Effector memory CD4-positive, alpha-beta T cell (primary cell): ENCODE results near the gene ERC1.

Experiments used
- DNase-seq, 3 donors: peaks; one replicate each; pipeline ENCODE4 v3.0.0-alpha.2; 2020
- H3K27ac ChIP-seq: 2 replicates; pipeline ENCODE4 v1.7.0; 2013; ENCODE audit warnings: mild to moderate bottlenecking, low read length, moderate library complexity; ENCODE audit not compliant: insufficient read depth, poor library complexity, severe bottlenecking
- H3K27me3 ChIP-seq: replicated peaks from 2 replicates; pipeline ENCODE4 v1.7.0; 2013; ENCODE audit warnings: mild to moderate bottlenecking, low read length; ENCODE audit not compliant: insufficient read depth, control insufficient read depth, poor library complexity, severe bottlenecking
- H3K36me3 ChIP-seq: 2 replicates; pipeline ENCODE4 v1.7.0; 2013; ENCODE audit warnings: mild to moderate bottlenecking, low read length, moderate library complexity; ENCODE audit not compliant: control insufficient read depth, insufficient read depth
- H3K4me1 ChIP-seq: 2 replicates; pipeline ENCODE4 v1.7.0; 2013; ENCODE audit warnings: low read length, mild to moderate bottlenecking; ENCODE audit not compliant: control insufficient read depth, insufficient read depth, poor library complexity, severe bottlenecking
- H3K4me3 ChIP-seq: 2 replicates; pipeline ENCODE4 v1.7.0; 2013; ENCODE audit warnings: low read length, low read depth, mild to moderate bottlenecking; ENCODE audit not compliant: insufficient read depth, poor library complexity, severe bottlenecking
- H3K9me3 ChIP-seq: 2 replicates; pipeline ENCODE4 v1.7.0; 2013; ENCODE audit warnings: mild to moderate bottlenecking, low read length, moderate library complexity; ENCODE audit not compliant: control insufficient read depth

ERC1 gene

DNA sequence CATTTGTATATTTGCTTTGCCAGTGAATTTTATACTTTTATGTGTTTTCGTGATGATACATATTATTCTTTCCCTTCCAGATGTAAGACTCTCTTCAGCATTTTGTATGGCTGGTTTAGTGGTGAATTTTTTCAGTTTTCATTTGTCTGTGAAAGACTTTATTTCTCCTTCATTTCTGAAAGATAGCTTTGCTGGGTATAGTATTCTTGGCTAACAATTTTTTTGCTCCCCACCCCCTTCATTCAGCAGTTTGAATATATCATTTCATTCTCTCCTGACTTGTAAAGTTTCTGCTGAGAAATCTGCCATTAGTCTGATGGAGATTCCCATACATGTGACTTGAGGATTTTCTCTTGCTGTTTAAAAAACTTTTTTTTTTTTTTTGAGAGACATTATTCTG is 72.8 kb downstream of the ERC1 start:
- H3K36me3 ChIP-seq = no peaks in the 10 kb centered on the region
- no peak for DNase-seq
- no peak overlapping the region for H3K27ac ChIP-seq
- H3K27me3 ChIP-seq = no peaks in the 10 kb centered on the region
- H3K4me1 ChIP-seq = no peaks in the 10 kb centered on the region
- H3K9me3 ChIP-seq = no peaks in the 10 kb centered on the region
- H3K4me3 ChIP-seq = no peak overlapping the region

DNA sequence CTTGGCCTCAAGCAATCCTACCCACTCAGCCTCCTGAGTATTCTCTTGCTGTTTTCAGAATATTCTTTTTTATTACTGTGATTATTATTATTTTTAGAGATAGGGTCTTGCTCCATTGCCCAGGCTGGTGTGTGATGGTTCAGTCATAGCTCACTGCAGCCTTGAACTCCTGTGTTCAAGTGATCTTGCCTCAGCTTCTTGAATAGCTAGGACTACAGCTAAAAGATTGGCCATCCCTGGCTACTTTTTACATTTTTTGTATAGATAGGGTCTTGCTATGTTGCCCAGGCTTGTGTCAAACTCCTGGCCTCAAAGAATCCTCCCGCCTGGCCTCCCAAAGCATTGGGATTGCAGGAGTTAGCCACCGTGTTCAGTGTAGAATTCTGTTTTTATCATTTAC is 73.3 kb downstream of the ERC1 start:
- H3K36me3 ChIP-seq = no peaks in the 10 kb centered on the region
- H3K9me3 ChIP-seq = no peaks in the 10 kb centered on the region
- no peak overlapping the region for H3K4me3 ChIP-seq
- no peak for DNase-seq
- no peaks in the 10 kb centered on the region for H3K4me1 ChIP-seq
- H3K27me3 ChIP-seq = no peaks in the 10 kb centered on the region
- H3K27ac ChIP-seq = no peak overlapping the region

DNA sequence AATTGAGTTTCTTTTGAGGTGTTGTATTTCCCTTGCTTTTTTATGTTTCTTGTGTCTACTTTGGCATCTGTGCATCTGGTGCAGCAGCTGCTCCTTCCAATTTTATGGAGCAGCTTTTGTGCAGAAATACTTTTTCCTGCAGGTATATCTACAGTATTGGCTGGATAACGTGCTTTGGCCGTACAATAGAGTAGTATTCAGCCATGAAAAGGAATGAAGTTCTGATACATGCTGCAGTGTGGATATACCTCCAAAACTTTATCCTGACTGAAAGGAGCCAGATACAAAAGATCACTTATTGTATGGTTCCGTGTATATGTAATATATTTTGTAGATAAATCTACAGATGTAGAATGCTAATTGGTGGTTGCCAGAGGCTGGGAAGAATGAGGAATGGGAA is 74.6 kb downstream of the ERC1 start:
- H3K9me3 ChIP-seq = no peaks in the 10 kb centered on the region
- H3K27ac ChIP-seq = no peak overlapping the region
- no peak for DNase-seq
- no peak overlapping the region for H3K4me3 ChIP-seq
- H3K4me1 ChIP-seq = no peaks in the 10 kb centered on the region
- H3K27me3 ChIP-seq = no peaks in the 10 kb centered on the region
- H3K36me3 ChIP-seq = no peaks in the 10 kb centered on the region

DNA sequence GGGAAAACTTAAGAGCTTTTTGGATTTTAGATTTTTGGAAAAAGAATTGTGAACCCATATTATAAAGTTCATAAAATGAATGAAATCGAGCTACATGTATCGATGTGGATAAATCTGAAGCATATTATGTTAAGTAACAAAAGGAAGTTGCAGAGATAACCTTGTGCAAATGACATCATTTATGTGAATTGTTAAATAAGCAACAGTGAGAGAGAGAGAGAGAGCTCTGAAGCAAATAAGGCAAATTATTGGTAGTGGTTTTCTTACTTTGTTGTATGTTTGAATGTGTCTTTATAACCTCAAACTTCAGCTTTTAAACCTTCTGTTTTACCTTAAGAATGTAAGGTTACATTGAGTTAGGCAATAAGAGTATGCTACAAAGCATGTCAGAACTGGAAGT is 78.8 kb downstream of the ERC1 start:
- H3K4me1 ChIP-seq = no peaks in the 10 kb centered on the region
- H3K36me3 ChIP-seq = no peaks in the 10 kb centered on the region
- no peak overlapping the region for H3K4me3 ChIP-seq
- no peaks in the 10 kb centered on the region for H3K9me3 ChIP-seq
- DNase-seq = no peak
- H3K27me3 ChIP-seq = no peaks in the 10 kb centered on the region
- H3K27ac ChIP-seq = no peak overlapping the region

DNA sequence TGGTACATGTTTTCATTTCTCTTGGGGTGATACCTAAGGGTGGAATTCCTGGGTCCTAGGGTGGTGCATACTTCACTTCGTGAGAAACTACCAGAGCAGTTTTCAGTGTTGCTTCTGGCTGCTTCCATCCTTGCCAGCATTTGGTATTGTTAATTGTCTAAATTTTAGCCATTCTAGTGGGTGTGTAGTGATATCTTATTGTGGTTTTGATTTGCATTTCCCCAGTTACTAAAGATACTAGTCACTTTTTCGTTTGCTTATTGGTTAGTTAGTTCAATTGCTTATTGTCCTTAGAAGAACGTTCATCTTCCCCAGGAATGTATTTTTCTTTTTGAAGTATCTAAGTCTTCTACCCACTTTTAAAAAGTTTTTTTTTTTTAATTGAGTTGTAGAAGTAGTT is 80.2 kb downstream of the ERC1 start:
- H3K4me3 ChIP-seq = no peak overlapping the region
- DNase-seq = no peak
- no peaks in the 10 kb centered on the region for H3K9me3 ChIP-seq
- H3K36me3 ChIP-seq = no peaks in the 10 kb centered on the region
- H3K27me3 ChIP-seq = no peaks in the 10 kb centered on the region
- no peaks in the 10 kb centered on the region for H3K4me1 ChIP-seq
- no peak overlapping the region for H3K27ac ChIP-seq

DNA sequence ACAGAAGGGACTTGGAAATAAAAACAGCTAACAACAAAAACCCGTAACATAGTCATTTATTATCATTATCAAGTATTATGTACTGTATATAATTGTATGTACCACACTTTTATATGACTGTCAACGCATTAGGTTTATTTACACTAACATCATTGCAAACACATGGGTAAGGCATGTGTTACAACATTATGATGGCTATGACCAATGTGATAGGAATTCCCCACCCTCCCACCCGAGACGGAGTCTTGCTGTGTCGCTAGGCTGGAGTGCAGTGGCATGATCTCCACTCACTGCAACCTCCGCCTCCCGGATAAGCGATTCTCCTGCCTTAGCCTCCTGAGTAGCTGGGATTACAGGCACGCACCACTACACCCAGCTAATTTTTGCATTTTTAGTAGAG is 82.6 kb downstream of the ERC1 start:
- no peaks in the 10 kb centered on the region for H3K4me1 ChIP-seq
- no peak overlapping the region for H3K4me3 ChIP-seq
- no peaks in the 10 kb centered on the region for H3K27me3 ChIP-seq
- H3K9me3 ChIP-seq = no peaks in the 10 kb centered on the region
- DNase-seq = no peak
- no peak overlapping the region for H3K27ac ChIP-seq
- no peaks in the 10 kb centered on the region for H3K36me3 ChIP-seq

DNA sequence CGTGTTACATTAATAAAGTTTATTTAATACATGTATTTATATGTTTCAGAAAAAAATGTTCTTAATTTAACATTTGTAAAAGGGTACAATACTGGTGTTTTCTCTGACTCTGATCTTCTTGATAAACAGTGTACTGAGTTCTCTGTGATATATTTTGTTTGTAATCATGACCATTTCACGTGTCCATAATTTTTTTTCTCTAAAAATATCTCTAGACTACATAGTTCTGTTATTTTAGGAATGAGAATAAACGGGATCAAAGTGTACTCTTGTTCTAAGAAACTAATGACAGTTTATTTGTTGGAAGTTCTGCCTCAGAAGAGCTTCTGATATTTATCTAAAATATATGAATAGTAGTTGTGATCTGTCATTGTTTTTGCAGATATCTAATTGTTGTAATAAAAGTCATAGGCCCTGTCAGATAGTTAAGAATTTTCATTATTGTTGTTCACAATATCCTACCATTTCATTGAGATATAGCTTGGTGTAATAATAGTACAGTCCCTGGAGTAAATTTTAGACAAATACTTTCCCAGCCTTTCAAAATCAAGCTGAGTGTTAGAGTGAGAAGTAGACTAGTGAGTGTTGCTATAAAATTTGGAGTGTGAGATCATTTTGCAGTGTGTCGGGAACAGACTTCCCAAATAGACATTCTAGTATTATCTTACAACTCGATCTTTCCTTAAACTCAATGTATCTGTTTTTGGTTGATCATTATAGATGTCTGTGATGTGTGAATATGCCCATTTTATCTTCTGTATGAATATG is 86.2 kb downstream of the ERC1 start:
- DNase-seq = no peak
- H3K27me3 ChIP-seq = no peaks in the 10 kb centered on the region
- H3K36me3 ChIP-seq = no peaks in the 10 kb centered on the region
- no peak overlapping the region for H3K4me3 ChIP-seq
- no peaks in the 10 kb centered on the region for H3K9me3 ChIP-seq
- no peaks in the 10 kb centered on the region for H3K4me1 ChIP-seq
- H3K27ac ChIP-seq = no peak overlapping the region

DNA sequence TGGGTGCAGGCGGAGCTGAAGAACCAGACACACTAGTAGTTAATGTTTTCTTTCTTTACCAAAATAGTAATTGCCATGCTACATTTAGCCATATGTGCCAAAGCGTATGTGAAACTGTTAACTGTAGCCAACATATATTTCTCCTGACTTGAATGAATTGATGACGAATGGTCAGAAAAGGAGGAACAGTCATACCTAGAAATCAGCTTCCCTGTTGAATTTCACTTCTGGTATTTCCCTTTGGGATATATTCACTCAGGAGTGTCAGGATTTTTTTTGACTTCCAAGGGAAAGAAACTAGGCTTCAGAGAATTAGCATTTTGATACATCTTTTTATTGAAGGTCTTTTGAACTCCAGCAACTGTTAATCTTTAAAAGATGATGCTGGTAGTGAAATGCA is 87.0 kb downstream of the ERC1 start:
- DNase-seq = no peak
- Histone ChIP-seq H3K4me1 (no peaks in the 10 kb centered on the region), H3K27ac (no peak overlapping the region), H3K4me3 (no peak overlapping the region), H3K36me3 (no peaks in the 10 kb centered on the region), H3K27me3 (no peaks in the 10 kb centered on the region), H3K9me3 (no peaks in the 10 kb centered on the region)

DNA sequence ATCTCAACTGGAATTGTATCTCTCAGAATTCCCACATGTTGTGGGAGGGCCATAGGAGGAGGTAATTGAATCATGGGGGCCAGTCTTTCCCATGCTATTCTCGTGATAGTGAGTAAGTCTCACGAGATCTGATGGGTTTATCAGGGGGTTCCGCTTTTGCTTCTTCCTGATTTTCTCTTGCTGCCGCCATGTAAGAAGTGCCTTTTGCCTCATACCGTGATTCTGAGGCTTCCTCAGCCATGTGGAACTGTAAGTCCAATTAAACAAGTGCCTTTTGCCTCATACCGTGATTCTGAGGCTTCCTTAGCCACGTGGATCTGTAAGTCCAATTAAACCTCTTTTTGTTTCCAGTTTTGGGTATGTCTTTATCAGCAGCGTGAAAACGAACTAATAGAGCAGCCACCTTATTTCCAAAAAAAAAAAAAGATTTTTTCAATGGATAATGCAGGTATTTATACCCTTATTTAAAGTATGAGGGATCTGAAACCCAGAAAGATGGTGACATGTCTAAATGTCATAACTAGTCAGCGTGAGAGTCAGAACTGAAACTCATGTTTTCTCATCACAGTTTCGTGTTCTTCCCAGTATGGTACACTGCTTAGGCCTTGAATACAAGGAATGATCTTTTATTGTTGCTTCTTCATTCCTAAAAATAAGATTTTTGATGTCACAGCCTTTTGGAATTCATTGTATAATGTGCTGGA is 89.6 kb downstream of the ERC1 start:
- H3K9me3 ChIP-seq = no peaks in the 10 kb centered on the region
- DNase-seq = no peak
- no peaks in the 10 kb centered on the region for H3K36me3 ChIP-seq
- no peak overlapping the region for H3K4me3 ChIP-seq
- H3K27ac ChIP-seq = no peak overlapping the region
- no peaks in the 10 kb centered on the region for H3K27me3 ChIP-seq
- no peaks in the 10 kb centered on the region for H3K4me1 ChIP-seq

DNA sequence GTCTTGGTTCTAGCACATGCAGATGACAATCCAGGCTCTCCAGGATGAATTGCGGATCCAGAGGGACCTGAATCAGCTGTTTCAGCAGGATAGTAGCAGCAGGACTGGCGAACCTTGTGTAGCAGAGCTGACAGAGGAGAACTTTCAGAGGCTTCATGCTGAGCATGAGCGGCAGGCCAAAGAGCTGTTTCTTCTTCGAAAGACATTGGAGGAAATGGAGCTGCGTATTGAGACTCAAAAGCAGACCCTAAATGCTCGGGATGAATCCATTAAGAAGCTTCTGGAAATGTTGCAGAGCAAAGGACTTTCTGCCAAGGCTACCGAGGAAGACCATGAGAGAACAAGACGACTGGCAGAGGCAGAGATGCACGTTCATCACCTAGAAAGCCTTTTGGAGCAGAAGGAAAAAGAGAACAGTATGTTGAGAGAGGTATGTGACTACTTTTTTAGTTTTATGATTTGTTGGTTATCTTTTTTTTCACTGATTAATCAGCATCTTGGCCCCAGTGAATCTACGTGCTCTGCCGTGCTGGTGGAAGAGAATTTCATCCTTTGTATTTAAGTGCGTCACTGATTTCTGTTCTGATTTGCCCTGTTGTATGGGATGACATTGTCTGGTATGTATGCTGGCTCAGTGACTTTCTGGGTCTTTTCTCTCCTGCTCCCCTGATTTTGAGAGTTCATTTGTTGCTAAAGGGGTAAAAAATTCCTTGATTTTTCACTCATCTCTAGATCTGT is 92.3 kb downstream of the ERC1 start:
- H3K9me3 ChIP-seq = no peaks in the 10 kb centered on the region
- H3K27me3 ChIP-seq = no peaks in the 10 kb centered on the region
- H3K36me3 ChIP-seq = no peaks in the 10 kb centered on the region
- H3K4me3 ChIP-seq = no peak overlapping the region
- H3K4me1 ChIP-seq = no peaks in the 10 kb centered on the region
- DNase-seq = no peak
- no peak overlapping the region for H3K27ac ChIP-seq
